HepG2 (cell line): ENCODE results near the gene ARHGEF9. TPM values are rescaled to one million over a fixed set of nuclear protein-coding genes. Genes with fewer than 3 reads are reported as not detected.
A peak's percentile ranks its signal among the peaks of the same experiment; 100 is the strongest.

Experiments used
- CSRNP1 ChIP-seq: sonication (generic); formaldehyde crosslinking; IDR thresholded peaks from 2 replicates; pipeline ENCODE4 v1.8.1; 2023; ENCODE audit warnings: mild to moderate bottlenecking, missing genetic modification reagents
- DMTF1 ChIP-seq: sonication (generic); formaldehyde crosslinking; IDR thresholded peaks from 2 replicates; pipeline ENCODE4 v1.4.0; 2020; ENCODE audit warnings: mild to moderate bottlenecking, missing genetic modification reagents
- HOXD1 ChIP-seq: sonication (generic); formaldehyde crosslinking; IDR thresholded peaks from 2 replicates; pipeline ENCODE4 v1.5.0; 2020; ENCODE audit warnings: missing genetic modification reagents
- IKZF4 ChIP-seq: sonication (generic); formaldehyde crosslinking; IDR thresholded peaks from 2 replicates; pipeline ENCODE4 v1.5.1; 2020; ENCODE audit warnings: borderline replicate concordance, mild to moderate bottlenecking, low read depth, missing genetic modification reagents; ENCODE audit errors: not compliant biosample characterization
- PHF5A ChIP-seq: IDR thresholded peaks from one replicate; pipeline ENCODE4 v1.6.1; 2018; ENCODE audit warnings: low read depth, missing genetic modification reagents; ENCODE audit not compliant: unreplicated experiment
- SMC3 ChIP-seq: IDR thresholded peaks from 2 replicates; pipeline ENCODE4 v1.6.1; 2011; ENCODE audit warnings: low read length, improper control_type of control experiment
- ZNF160 ChIP-seq: sonication (generic); formaldehyde crosslinking; IDR thresholded peaks from 2 replicates; pipeline ENCODE4 v1.8.0; 2022; ENCODE audit warnings: mild to moderate bottlenecking, inconsistent platforms, missing genetic modification reagents
- ZNF224 ChIP-seq: sonication (generic); formaldehyde crosslinking; IDR thresholded peaks from 2 replicates; pipeline ENCODE4 v1.5.0; 2020; ENCODE audit warnings: mild to moderate bottlenecking, missing genetic modification reagents
- ZNF513 ChIP-seq: sonication (generic); formaldehyde crosslinking; conservative IDR thresholded peaks from 2 replicates; pipeline ENCODE4 v1.5.0; 2020; ENCODE audit warnings: missing genetic modification reagents
- polyA plus RNA-seq, 8 experiments: library from polyadenylated mRNA; depleted of rRNA in 3 of 8; stranded (reverse) in 7 of 8; unstranded in 1 of 8; fragments of >200 nt; fragmentation: Illumina TruSeq in 4 of 8; extraction: Trizol in 4 of 8; gene quantifications; 2 replicates each; pipeline versions ENCODE4 v1.2.1 to v1.2.3, GENCODE V29; 2011 to 2016; ENCODE audit warnings: low read depth in 4 of 8, missing spikeins in 1 of 8, mixed read lengths in 1 of 8; ENCODE audit not compliant: insufficient read depth in 1 of 8
- total RNA-seq, 5 experiments: library from RNA; depleted of rRNA; stranded (reverse); fragments of >200 nt; fragmentation: Illumina TruSeq; extraction: Trizol; gene quantifications; 2 replicates each; pipeline ENCODE4 v1.2.3, GENCODE V29; 2016; ENCODE audit warnings: low read depth in 1 of 5

Gene ARHGEF9
- total and polyA plus RNA-seq, 2 of the 13 experiments (the other 11 are each of a cell fraction or from before 2014, with no cell fraction given) = 0.91 to 1.8 TPM

GRCh38 chrX:63686878-63687714 lies 97.9 kb downstream of the ARHGEF9 start (continued):
- TF ChIP-seq ZNF513 (CRISPR knock-in tag) (no peak), HOXD1 (no peak), ZNF224 (CRISPR knock-in tag) (no peak), CSRNP1 (CRISPR knock-in tag) (no peak), ZNF160 (no peak), DMTF1 (CRISPR knock-in tag) (no peak), PHF5A (CRISPR knock-in tag) (no peak), SMC3 (peak; percentile 51), IKZF4 (no peak)
